Central memory CD8-positive, alpha-beta T cell (primary cell): ENCODE data around the gene DDX56.

Experiments
- ATAC-seq: fragments of 150-1000 bp; cut with Tn5 transposase; replicated peaks from 2 replicates; pipeline ENCODE4 v1.10.0; 2022; ENCODE audit warnings: mild to moderate bottlenecking, moderate FRiP score, moderate number of reproducible peaks; ENCODE audit not compliant: poor library complexity, severe bottlenecking; ENCODE audit errors: extremely low read depth
- DNase-seq, 2 donors: peaks; one replicate each; pipeline ENCODE4 v3.0.0; 2021; ENCODE audit warnings: low spot score in 2 of 2
- H3K27ac Mint-ChIP-seq: one replicate; pipeline ENCODE4 v1.8.0; 2022; ENCODE audit warnings: low read depth, mild to moderate bottlenecking, moderate library complexity, mixed read lengths
- H3K27me3 Mint-ChIP-seq: one replicate; pipeline ENCODE4 v1.8.0; 2022; ENCODE audit warnings: mixed read lengths
- H3K36me3 Mint-ChIP-seq: one replicate; pipeline ENCODE4 v1.8.0; 2022; ENCODE audit warnings: mild to moderate bottlenecking, moderate library complexity, mixed read lengths; ENCODE audit not compliant: insufficient read depth
- H3K4me1 Mint-ChIP-seq: one replicate; pipeline ENCODE4 v1.8.0; 2022; ENCODE audit warnings: mixed read lengths
- H3K4me3 Mint-ChIP-seq: one replicate; pipeline ENCODE4 v1.8.0; 2022; ENCODE audit warnings: mild to moderate bottlenecking, moderate library complexity, mixed read lengths
- H3K9me3 Mint-ChIP-seq: one replicate; pipeline ENCODE4 v1.8.0; 2022; ENCODE audit warnings: mixed read lengths

DDX56 gene

DNA sequence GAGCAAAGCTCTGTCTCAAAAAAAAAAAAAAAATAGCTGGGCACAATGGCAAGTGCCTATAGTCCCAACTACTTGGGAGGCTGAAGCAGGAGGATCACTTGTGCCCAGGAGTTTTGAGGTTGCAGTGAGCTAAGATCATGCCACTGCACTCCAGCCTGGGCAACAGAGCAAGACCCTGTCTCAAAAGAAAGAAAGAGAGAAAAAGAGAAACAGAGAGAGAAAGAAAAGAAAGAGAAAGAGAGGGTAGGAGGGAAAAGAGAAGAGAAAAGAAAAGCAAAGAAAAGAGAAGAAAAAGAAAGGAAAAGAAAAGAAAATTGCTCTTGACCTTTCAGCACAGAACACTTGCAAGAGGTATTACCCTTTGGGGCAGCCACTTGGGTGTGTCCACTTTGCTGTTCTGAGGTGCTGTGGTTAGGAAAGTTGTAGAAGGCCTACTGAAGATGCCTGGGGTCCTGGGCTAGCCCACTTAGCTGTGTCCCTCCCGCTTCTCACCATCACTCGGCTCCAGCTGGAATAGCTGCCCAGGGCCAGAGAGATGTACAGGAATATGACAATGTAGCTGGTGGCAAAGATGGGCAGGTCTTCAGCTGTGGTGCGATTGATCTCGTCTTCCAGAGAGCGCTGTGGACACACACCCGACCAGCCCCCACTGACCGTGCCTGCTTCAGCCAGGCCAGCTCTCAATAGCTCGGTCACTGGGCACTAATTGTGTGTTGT, 38.2 kb downstream of the DDX56 start:
- Mint-ChIP-seq H3K4me1 (peaks cover 6% of the 10 kb centered on the region), H3K27ac (no peak overlapping the region), H3K36me3 (no peaks in the 10 kb centered on the region), H3K27me3 (no peaks in the 10 kb centered on the region), H3K9me3 (no peaks in the 10 kb centered on the region), H3K4me3 (no peak overlapping the region)
- no peak for ATAC-seq
- DNase-seq, result no peak

DNA sequence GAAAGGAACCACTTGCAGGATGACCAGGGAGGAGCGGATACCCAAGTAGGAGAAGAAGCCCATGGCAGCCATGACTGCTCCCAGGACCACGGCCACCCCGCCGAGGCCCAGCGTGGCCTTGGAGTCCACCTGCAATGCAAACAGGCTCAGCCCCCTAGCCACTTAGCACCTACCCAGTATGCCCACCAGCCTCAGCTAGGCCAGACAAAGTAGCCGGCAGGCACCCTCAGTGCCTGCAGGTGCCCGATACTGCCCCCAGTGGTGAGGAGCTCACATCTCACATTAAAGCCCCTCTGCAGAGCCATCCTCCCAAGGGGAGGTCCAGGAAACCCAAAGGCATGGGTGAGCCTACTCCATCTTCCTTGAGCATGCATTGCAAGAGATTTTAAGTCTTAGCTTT, 39.2 kb downstream of the DDX56 start:
- ATAC-seq, result peak; percentile 64

DNA sequence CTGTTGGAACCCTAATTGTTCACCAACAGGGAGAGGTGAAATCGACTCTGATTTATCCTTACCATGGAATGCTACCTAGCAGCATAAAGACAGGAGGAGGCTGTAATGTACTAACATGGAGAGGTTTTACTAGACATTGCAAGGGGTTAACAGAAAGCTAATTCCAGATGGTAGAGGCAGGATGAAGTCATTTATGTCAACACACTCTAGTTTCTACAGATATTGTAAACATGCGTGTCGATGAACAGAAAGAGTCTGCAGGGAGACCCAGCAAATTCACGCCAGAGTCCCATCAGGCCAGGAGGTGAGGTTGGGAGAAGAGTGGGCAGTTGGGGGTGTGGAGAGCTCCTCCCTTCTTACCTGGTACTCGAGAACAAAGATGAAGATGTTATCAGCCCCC, 39.6 kb downstream of the DDX56 start:
- Mint-ChIP-seq H3K9me3 (peaks cover 2% of the 10 kb centered on the region), H3K27ac (no peak overlapping the region), H3K4me1 (peaks cover 6% of the 10 kb centered on the region), H3K4me3 (no peak overlapping the region), H3K27me3 (no peaks in the 10 kb centered on the region), H3K36me3 (no peaks in the 10 kb centered on the region)
- ATAC-seq (no peak), DNase-seq (no peak)

More for the DNA sequence above, 39.2 kb downstream of the DDX56 start:
- H3K36me3 Mint-ChIP-seq, result no peaks in the 10 kb centered on the region
- H3K27me3 Mint-ChIP-seq, result no peaks in the 10 kb centered on the region
- H3K4me1 Mint-ChIP-seq, result peaks cover 6% of the 10 kb centered on the region
- no peak overlapping the region for H3K27ac Mint-ChIP-seq
- DNase-seq, result peak; percentile 18 to 28
- H3K4me3 Mint-ChIP-seq, result no peak overlapping the region
- H3K9me3 Mint-ChIP-seq, result no peaks in the 10 kb centered on the region

DNA sequence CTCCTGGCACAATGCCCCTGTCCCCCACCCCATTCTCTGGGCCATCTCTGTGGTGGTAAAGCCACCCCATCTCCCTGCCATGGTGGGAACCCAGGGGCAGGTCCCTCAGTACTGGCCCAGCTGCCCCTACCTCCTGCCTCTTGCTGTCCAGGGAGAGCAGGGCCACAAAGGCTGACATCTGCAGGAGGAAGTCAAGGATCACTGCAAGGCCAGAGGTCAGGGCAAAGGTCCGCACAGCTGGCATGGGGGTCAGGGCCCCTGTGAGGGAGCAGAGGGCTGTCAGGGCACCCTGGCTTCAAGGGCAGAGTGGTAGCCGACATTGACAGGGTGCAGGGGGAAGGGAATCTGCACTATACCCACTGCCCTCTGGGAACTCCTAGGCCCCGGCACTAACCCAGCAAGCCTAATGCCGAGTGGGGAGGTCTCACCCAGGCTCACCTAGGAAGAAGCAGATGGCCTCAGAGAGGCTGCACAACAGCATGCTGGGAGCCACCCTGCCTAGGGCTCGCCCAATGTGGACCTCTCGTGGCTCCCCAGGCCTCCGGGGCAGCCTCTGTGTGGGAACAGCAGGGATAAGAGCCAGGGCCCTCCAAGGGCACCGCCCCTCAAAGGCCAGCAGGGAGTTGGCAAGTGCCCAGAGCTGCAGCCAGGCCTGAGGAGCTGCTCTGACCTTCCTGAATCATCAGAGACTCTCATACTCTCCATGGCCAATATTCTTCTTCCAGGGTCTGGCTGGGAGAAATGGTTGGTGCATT, 40.2 kb downstream of the DDX56 start:
- H3K4me1 Mint-ChIP-seq, result peaks cover 6% of the 10 kb centered on the region
- DNase-seq, result no peak
- no peak overlapping the region for H3K27ac Mint-ChIP-seq
- no peak for ATAC-seq
- no peak overlapping the region for H3K4me3 Mint-ChIP-seq
- no peaks in the 10 kb centered on the region for H3K27me3 Mint-ChIP-seq
- no peaks in the 10 kb centered on the region for H3K36me3 Mint-ChIP-seq
- H3K9me3 Mint-ChIP-seq, result peaks cover 4% of the 10 kb centered on the region

DNA sequence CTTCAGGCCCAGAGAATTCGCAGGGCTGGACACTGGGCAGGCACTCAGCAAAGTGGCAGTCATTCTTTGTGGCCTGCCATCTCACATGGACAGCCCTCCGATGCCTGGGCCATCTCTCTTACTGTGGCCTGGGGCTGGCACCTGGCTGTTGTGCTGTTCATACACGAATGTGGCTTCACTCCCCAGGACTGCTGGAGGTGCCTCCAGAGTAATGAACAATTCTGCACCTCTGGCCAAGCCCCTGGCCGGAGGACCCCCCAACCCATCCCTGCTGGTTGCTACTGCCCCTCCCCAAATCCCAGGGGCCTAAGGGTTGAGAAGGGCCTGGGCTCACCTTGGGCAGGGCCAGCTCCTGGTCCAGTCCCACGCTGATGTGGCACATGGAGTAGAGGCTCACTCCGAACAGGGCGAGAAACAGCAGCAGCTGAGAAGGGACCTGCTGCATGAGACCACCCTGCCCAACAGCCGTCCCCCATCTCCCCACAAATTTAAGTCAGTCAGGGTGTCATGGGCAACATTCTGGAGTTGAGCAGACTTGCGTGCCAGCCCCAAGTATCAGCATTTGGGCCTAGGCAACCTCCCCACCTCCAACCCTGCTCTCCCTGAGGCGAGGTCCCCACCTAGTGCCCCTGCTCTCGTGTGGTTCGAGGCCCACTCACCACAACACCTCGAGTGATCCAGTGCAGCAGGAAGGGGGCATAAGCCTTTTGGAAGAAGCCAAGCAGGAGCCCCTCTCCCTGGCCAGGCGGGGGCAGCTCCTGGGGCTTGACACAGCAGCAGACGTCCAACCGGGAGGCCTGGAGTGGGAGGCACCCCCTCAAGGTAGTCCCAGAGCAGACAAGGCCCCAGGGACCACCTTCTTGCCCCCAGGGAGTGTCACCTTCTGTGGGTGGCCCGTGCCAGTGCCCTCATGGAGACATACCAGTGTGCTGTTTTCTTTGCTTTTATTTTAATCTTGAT, 42.0 kb downstream of the DDX56 start:
- DNase-seq (no peak), ATAC-seq (no peak)
- Mint-ChIP-seq H3K36me3 (no peaks in the 10 kb centered on the region), H3K4me1 (peaks cover 6% of the 10 kb centered on the region), H3K9me3 (peaks cover 4% of the 10 kb centered on the region), H3K27me3 (no peaks in the 10 kb centered on the region), H3K27ac (no peak overlapping the region), H3K4me3 (no peak overlapping the region)

DNA sequence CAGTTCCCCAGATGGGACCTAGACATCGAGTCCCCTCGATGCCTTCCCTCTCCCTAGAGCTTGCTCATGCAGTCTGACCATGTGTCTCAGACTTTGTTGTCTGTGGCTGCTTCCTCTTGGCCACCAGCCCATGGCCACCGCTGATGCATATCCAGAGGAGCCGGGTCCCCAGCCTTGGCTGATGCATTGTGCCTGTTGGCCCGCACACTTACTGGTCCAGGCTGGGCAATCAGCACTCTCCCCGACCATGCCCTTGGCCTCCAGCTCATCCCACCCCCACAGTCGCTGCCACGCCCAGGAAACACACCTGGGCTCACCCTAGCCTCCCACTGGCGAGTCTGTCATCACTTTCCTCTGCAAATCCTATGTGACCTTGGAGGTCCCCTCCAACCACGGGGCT, 42.7 kb downstream of the DDX56 start:
- Mint-ChIP-seq H3K27ac (no peak overlapping the region), H3K4me1 (peaks cover 6% of the 10 kb centered on the region), H3K36me3 (no peaks in the 10 kb centered on the region), H3K9me3 (peaks cover 4% of the 10 kb centered on the region), H3K4me3 (no peak overlapping the region), H3K27me3 (no peaks in the 10 kb centered on the region)
- ATAC-seq (no peak), DNase-seq (no peak)

DNA sequence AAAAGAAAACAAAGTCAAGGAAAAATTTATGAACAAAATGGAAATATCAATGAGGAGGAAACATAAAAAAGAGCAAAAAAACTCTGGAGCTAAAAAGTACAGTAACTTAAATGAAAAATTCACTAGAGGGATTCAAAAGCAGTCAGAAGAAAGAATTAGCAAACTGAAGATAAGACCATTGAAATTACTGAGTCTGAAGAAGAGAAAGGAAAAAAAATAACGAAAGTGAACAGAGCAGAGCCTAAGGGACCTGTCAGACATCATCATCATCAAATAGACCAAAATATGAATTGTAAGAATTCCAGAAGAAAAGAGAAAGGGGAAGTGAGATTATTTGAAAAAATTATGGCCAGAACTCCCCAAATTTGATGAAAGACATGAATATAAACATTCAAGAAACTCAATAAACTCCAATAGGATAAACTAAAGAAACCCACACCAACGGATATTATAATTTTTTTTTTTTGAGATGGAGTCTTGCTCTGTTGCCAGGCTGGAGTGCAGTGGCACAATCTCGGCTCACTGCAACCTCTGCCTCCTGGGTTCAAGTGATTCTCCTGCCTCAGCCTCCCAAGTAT, 48.8 kb downstream of the DDX56 start:
- ATAC-seq, result no peak
- peaks cover 39% of the 10 kb centered on the region for H3K27me3 Mint-ChIP-seq
- H3K27ac Mint-ChIP-seq, result no peak overlapping the region
- H3K4me3 Mint-ChIP-seq, result no peak overlapping the region
- no peaks in the 10 kb centered on the region for H3K4me1 Mint-ChIP-seq
- no peaks in the 10 kb centered on the region for H3K36me3 Mint-ChIP-seq
- no peak for DNase-seq
- H3K9me3 Mint-ChIP-seq, result peaks cover 15% of the 10 kb centered on the region

DNA sequence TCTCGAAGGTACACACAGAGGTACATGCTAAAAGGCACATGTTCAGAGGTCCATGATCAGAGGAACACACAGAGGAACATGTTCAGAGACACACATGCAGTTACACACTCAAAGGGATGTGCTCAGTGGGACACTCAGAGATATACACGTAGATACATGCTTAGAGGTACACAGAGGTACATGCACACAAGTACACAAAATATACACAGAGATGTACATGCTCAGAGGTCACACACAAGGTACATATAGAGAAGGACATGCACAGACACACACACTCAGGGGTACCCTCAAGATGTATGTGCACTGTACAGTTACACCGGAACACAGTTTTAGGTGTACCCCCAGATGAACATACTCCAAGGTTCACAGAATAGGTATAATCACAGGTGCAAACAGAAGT, 51.4 kb downstream of the DDX56 start:
- DNase-seq (no peak), ATAC-seq (no peak)
- Mint-ChIP-seq H3K36me3 (no peaks in the 10 kb centered on the region), H3K4me3 (no peak overlapping the region), H3K9me3 (peaks cover 10% of the 10 kb centered on the region), H3K4me1 (no peaks in the 10 kb centered on the region), H3K27ac (no peak overlapping the region), H3K27me3 (peaks cover 55% of the 10 kb centered on the region)

DNA sequence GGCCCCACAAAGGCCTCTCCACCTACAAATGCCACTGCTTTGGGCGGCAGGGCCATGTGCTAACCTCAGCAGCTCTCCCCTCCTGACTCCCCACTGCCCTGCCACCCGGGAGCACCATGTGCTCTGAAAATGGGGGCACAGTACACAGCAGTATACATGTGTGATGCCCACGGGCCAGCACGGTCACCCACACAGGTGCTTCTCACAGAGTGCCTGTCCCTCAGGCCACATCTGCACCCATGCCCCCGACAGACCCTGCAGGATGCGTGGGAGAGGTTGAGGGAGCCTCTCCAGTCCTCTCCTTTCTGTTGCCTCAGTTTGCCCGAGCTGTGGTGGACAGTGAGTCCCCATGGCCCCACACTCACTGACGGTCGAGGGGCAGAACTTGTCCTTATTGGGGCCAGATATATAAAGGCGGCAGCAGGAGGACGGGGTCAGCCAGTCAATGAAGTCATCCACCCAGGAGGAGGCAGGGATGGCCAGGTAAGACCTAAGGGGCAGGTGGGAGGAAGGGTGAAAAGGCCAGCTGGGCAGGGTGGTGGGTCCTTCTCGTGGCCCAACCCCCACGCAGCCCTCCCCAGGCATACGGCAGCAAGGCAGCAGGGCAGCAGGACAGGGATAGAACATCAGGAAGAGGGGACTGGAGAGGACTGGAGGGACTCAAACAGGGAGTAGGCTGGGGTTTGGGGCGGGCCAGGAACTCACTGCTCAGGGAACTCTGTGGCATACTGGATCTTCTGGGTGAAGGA, 52.2 kb downstream of the DDX56 start:
- Mint-ChIP-seq H3K4me3 (no peak overlapping the region), H3K27me3 (peaks cover 55% of the 10 kb centered on the region), H3K27ac (no peak overlapping the region), H3K4me1 (no peaks in the 10 kb centered on the region), H3K36me3 (no peaks in the 10 kb centered on the region), H3K9me3 (peaks cover 10% of the 10 kb centered on the region)
- DNase-seq (no peak), ATAC-seq (no peak)

DNA sequence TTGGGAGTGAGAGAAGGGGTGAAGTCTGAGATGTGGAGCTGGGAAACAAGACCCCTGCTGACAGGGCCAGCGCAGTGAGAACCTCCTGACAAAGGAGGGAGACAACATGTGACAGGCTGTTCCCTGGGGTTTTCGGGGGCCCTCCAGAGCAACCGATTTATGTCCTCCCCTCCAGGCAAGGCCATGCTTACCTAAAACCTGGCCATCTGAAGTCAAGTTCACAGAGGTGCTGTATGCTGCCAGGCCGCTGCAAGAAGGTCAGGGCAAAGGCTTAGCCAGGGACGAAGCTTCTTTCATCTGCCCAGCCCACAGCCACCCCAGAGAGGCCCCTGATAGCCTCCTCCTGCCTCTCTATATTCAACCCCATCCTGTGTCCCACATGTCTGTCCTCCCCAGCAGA, 53.1 kb downstream of the DDX56 start:
- H3K4me3 Mint-ChIP-seq, result no peak overlapping the region
- H3K36me3 Mint-ChIP-seq, result no peaks in the 10 kb centered on the region
- peaks cover 10% of the 10 kb centered on the region for H3K9me3 Mint-ChIP-seq
- ATAC-seq (no peak), DNase-seq (no peak)
- H3K4me1 Mint-ChIP-seq, result no peaks in the 10 kb centered on the region
- peaks cover 55% of the 10 kb centered on the region for H3K27me3 Mint-ChIP-seq
- no peak overlapping the region for H3K27ac Mint-ChIP-seq

DNA sequence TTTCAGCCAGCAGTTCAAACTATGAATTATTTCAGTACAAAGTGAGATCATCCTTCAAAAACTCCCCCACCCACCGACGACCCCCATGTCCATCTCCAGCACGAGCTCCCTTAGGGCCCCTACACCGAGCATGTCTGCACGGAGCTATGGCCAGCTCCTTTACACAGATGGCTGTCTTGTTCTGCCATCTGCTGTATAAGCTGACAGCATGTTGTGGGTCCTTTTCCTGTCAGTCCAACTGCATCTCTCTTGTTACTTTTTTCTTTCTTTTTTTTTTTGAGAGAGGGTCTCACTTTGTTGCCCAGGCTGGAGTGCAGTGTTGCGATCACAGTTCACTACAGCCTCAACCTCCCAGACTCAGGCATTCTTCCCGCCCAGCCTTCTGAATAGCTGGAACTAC, 54.2 kb downstream of the DDX56 start:
- Mint-ChIP-seq H3K27me3 (peaks cover 48% of the 10 kb centered on the region), H3K36me3 (no peaks in the 10 kb centered on the region), H3K9me3 (peaks cover 5% of the 10 kb centered on the region), H3K4me3 (no peak overlapping the region), H3K27ac (no peak overlapping the region), H3K4me1 (no peaks in the 10 kb centered on the region)
- ATAC-seq (no peak), DNase-seq (no peak)

DNA sequence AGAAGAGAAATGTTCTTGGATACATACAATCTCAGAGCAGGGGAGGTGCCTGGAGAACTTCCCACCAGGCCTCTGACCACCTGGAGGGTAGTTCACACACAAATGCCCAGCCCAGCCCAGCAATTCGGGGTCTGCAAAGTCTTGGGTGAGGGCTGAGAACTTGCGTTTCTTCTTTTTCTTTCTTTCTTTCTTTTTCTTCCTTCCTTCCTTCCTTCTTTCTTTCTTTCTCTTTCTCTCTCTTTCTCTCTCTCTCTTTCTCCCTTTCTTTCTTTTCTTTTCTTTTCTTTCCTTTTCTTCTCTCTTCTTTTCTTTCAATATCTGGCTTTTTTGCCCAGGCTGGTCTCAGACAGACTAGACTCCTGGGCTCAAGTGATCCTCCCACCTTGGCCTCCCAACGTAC, 54.9 kb downstream of the DDX56 start:
- Mint-ChIP-seq H3K36me3 (no peaks in the 10 kb centered on the region), H3K9me3 (peaks cover under 1% of the 10 kb centered on the region), H3K27ac (no peak overlapping the region), H3K27me3 (peaks cover 40% of the 10 kb centered on the region), H3K4me3 (no peak overlapping the region), H3K4me1 (no peaks in the 10 kb centered on the region)
- DNase-seq (no peak), ATAC-seq (no peak)
